EH (cell line): Measurements from ENCODE around the gene SORD.
"Not testable (repeated sequence)": the region's sequence is repeated elsewhere in the genome, so short reads cannot be mapped to it uniquely, and the experiment has no call there.

Experiments used
- DNase-seq: peaks from one replicate; pipeline ENCODE4 v3.0.0-alpha.2; 2015; ENCODE audit warnings: low read depth

The SORD gene

DNA sequence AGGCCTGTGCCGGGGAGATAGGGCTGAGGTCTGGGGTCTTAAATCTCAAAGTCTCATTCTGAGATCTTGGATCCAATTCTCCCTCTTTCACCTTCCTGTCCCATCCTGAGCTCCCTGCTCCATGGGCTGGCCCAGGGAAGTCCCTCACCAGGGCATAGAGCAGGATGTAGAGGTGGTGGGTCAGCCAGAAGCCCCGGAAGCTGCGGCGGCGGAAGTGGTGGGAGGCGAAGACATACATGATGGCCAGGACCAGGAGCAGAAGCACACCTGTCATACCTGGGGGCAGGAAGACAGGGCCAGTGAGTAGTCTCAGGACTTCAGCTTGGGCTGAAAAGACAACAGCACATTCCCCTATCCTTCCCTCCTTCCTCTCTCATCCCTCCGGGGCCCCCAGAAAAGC, 74.5 kb downstream of the SORD start:
- no peak for DNase-seq

DNA sequence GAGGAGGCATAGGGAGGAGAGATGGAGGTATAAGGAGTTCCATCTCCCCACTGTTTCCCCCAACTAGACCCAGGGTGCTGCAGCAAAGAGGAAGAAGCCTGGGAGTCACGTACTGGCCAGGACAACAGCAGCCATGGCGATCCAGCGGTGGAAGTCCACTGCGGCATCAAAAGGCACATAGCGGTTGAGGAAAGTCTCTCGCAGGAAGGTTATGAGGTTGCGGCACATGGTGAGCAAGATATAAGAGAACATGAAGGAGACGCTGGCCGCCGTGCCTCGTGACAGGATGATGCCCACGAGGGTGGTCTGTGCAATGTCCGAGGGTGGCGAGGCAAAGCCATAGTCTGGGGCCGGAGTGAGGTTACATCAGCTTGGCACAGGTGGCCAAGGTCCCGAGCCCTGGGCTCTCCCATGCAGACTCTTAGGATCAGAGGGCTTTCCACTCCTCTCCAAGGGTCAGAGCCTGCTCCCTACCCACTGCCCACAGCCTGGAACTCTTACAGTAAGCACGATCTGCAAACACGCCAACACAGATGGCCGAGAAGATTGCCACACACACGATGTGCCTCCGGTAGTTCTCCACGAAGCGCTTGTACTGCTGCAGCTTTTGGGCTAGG, 76.7 kb downstream of the SORD start:
- DNase-seq, result no peak

- no peak for DNase-seq
These were observed 78.1 kb downstream of the SORD start for GRCh38 chr15:45100884-45101625.

GRCh38 chr15:45101749-45102148, 78.8 kb downstream of the SORD start:
- no peak for DNase-seq

- no peak for DNase-seq
These were observed 79.2 kb downstream of the SORD start for GRCh38 chr15:45102226-45102625.

DNA sequence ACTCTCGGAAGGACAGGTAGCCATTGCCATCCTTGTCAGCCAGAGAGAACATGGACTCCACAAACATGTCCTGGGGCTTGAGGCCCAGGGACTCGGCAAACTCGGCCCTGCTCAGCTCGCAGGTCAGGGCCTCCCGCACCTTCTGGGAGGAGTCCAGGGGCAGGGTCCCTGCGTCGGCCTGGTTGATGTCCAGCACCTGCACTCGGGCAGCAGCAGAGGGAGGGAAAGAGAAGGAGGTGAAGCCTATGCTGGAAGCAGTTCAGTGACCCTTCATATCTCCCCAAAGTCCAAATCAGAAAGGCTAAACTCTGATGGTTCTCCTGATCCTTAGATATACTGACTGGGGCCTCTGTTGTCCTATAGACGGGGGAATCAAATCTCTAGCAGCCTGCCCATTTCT, 81.2 kb downstream of the SORD start:
- not testable (repeated sequence) for DNase-seq

GRCh38 chr15:45105586-45105985, 82.6 kb downstream of the SORD start:
- DNase-seq, result no peak

DNA sequence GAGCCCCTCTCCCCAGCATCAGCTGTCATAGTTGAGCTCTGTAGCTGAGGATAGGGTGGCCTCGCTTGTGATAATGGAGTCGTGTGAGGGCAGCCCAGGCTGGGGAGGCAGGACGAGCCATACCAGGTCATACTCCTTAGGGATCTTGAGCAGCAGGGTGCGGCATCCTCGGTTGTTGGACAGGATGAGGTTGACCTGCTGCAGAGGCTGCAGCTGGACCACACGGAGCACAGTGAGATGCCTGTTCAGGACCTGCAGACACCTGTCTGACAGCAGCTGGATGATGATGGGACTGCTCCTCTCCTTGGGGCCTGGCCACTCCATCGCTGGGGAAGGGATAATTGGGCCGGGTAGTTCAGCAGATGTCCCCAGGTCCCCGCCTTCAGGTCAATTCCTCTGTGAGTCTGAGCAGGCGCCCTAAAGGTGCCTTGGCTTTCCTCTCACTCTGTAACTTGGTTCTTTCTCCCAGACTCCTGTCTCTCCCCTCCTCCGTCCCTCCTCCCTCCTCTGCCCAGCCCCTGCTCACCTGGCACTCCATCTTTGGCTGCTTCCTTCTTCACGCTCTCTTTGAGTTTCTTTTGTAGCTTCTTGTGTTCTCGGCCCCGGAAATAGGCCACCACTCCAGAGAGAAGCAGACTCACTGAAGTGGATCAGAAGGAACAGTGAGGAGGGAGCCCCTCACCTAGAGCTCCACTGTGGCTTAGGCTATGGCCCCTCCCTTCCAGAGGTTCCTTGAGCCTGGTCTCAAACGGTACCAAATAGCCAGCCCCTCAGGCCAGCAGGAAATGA, 83.2 kb downstream of the SORD start:
- DNase-seq, result no peak

- DNase-seq, result no peak
These were observed 85.1 kb downstream of the SORD start for GRCh38 chr15:45107941-45108630.

GRCh38 chr15:45110256-45110820, 87.3 kb downstream of the SORD start:
- no peak for DNase-seq

GRCh38 chr15:45111390-45112142, 88.6 kb downstream of the SORD start:
- no peak for DNase-seq

DNA sequence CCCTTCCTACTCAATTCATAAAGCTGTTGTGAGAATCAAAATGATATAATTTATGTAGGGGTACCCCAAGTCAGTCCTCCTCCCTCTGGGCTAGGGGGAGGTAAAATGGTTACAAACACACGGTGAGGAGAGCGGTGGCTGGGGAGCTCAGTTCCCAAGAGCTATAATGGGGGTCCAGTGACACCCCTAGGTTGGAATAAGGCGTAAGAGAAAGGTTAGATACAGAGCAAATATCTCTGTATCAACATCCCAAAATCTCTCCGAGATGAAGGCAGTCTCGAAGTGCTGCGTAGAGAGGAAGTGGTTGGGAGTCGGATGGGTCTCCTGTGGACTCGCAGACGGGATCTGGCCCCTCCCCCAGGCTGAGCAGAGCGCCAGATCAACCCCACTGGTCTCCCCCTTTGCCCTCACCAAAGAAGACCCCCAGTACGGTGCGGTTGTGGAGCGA, 89.2 kb downstream of the SORD start:
- DNase-seq, result no peak

DNA sequence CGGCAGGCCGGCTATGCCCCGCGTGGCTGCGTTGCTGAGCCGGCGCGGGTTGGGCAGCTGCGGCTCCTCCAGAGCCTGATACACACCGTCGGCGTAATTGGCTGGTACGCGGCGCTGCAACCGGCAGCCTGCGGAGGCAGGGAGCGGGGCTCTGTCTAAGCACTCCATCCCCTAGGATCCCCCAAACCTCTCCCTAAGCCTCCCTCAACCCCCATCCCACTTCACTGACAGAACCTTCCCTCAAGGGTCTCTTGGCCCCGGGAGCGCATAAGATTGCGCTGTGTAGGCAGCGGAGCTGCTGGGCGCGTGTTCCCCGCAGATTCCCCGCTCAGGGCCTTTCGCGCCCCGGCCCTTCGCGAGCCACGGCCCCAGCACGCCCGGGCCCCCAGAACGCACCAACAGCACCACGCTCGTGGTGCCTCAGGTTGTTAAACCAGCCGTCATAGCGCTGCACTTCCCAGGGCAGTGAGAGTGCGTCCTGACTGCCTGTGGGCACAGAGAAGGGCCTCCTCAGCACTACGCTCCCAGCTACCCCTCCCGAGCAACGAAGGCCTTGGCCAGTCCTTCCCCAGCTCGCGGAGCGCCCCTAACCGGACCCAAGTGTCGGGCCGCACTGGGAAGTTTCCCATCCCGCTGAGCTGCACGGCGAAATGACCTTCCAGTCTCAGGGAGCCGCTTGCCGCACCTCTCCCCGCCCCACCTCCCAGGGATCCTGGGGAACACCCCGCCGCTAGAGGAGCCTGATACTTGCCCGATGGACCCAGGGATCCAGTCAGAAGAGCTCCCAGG, 89.8 kb downstream of the SORD start:
- DNase-seq, result no peak

DNA sequence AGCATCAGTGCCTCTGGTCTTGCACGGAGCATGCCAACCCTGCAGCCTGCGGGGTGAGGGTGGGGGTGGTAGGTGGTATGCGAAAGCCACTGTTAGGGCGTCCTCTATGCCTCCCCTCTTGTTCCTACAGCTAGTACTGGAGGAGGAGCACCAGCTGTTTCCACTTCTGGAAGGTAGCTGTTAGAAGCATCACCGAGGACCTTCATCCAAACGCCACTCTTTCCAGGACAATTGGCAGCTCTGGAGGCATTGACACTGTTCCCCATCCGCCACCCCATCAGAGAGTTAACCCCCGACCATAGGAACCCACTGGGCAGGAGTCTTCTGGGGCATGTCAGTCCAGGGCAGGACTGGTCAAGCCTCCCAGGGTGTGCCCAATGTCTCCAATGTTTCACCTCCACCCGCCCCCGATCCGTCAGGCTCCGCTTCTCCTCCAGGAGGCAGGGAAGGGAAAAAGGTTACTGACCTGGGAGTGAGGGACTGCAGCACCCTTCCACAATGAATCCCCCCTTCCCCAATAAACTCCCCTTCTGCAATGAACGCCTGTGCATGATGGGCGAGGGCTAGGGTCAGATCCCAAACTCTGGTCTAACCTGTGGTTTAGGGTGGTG, 90.5 kb downstream of the SORD start:
- DNase-seq, result no peak

GRCh38 chr15:45114076-45114750, 91.2 kb downstream of the SORD start, which contains the start of the genes DUOX2 and DUOXA2:
Gene DUOX2 (minus strand): TSS chr15:45114172. CDS start chr15:45113411, 761 bp downstream.
Gene DUOXA2 (plus strand): TSS chr15:45114326. CDS start chr15:45114606, 280 bp downstream.
- DNase-seq, result no peak

DNA sequence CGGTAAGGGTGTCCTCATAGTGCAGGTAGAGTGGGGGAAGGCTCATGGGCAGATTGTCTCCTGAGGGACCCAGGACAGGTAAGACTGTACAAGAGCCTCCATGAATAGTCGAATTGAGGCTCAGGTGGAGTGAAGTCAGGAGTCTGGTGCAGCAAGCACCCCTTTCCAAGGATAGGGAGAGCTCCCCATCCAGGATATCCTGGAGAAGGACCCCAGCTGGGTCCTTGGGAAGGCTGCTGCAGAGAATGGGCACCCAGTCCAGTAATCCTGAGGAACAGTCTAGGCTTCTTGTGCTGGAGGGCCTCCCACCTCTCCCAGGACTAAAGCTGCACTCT, 91.7 kb downstream of the SORD start:
- no peak for DNase-seq

GRCh38 chr15:45115312-45115820, 92.4 kb downstream of the SORD start:
- no peak for DNase-seq

GRCh38 chr15:45116006-45116481, 93.0 kb downstream of the SORD start:
- no peak for DNase-seq
